HG03571 (cell line): ENCODE results near the gene DLG5.
A peak's percentile ranks its signal among the peaks of the same experiment; 100 is the strongest.

Experiments used
- ATAC-seq: cut with Tn5 transposase; IDR thresholded peaks from one replicate; pipeline ENCODE4 v1.9.1; 2021; ENCODE audit not compliant: unreplicated experiment

DLG5 gene

GRCh38 chr10:77844713-77845445, 81.7 kb downstream of the DLG5 start:
- no peak for ATAC-seq

GRCh38 chr10:77844177-77844576, 82.4 kb downstream of the DLG5 start:
- no peak for ATAC-seq

DNA sequence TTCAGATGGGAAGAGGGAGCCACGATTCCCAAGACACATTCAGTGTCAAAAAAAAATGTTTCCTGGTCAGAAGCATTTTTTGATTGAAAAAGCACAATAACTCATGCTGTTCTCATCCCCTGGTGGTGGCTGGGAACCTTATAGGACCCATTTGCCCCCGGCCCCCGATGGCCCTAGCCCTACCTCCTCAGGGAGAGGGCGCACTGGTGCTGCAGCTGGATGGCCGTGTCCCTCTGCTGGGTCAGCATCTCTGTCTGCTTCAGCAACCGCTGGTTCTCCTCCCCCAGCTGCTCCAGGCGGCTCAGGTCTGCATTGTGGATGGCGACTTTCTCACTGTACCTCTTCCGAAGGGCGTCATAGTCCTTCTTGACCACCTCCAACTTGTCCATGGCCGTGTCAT, 83.3 kb downstream of the DLG5 start:
- no peak for ATAC-seq

DNA sequence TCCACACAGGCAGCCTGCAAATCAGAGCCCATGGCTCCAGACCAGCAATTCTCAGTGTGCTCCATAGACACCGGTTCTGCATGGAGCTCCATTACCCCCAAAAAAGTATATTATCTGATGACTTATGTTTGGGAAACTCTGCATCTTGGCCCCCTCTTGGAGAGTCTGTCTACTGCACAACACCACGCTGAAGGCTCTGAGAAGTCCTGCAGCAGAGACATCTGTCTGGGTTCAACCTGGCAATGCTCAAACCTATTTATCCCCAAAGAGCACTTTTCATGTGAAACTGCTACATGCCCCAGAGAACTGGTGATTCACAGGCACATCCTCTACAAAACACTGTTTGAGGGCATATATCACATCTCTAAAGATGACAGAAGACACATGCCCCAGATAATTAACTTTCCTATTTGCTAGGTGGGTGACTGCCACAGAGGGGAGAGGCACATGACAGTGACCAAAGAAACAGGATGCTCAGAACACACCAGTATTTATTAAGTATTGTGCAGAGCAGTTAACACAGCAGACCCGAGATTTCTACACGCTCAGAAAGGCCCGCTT, 83.8 kb downstream of the DLG5 start:
- ATAC-seq = no peak

DNA sequence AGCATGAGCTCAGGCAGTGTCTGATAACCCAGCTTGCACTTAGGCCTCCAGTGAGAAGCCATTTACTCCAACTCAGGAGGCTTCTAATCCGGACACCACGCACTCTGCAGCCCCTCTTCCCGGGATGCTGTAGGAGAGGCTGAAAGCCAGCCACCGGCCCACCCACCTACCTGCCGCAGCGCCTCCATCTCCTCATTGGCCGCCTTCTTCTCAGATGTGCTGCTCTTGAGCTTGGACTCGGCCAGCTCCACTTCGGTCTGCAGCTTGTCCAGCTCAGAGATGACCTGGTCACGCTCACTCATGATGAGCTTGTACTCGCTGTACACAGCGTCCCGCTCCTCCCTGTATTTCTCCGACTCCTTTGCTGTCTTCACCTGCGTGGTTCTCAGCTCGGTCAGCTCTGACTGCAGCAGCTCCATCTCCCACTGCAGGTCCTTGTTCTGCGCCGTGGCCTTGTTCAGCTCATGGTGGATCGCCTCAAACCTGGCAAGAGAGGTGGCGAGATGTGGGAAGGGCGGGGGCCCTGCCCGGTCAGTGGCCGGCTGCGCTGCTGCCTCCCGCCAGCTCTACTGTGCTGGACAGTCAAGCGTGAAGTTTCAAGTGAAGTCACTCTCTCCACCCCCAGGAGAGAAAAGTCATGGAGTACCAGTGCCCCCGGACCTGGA, 84.7 kb downstream of the DLG5 start:
- ATAC-seq = no peak

DNA sequence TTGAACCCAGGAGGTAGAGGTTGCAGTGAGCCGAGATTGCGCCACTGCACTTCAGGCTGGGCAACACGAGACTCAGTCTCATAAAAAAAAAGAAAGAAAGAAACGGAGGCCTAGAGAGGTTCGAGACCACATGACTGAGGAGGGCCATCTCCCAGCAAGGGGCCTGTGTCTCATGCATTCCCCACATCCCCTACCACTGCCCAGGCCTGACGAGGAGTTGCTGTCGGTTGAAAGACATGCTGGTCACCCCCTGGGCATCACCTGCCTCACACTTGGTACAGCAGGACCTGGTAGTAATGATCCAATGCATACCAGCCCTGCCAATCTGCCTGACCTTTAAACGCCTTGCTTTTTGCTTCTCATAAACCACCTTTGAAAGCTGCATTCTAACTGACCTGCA, 85.9 kb downstream of the DLG5 start:
- no peak for ATAC-seq

- no peak for ATAC-seq
These were observed 88.5 kb downstream of the DLG5 start for GRCh38 chr10:77837925-77838595.

DNA sequence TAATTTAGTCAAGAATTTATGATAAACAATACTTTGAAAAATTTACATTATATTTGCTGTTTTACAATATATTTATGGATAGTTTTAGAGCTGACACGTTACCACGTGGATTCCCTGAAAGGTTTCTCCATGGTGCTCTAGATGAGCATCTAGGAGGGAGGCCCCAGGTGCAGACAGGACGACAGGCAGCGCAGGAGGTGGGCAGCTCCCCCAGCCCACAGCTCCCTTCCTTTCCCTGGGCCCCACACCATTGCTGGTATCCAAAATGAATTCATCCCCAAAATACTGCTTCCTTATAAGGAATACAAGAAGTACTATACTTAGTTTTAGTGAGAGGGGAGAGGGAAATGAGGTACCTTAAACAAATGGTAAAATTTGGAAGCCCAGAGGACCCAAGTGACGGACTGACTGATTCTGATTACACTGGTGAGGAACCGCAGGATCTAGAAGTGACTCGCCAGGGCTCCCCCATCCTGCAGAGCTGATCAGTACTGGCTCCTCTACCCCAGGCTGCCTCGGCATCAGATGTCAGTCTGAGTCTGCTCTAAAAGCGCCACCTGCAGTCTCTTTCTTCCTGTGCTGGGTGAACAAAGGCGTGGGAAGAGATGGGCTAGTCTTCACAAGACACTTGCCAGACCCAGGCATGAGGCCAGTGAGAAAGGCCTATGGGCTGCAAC, 89.2 kb downstream of the DLG5 start:
- ATAC-seq = peak; percentile 89

- ATAC-seq = no peak
These were observed 90.2 kb downstream of the DLG5 start for GRCh38 chr10:77836299-77836820.

DNA sequence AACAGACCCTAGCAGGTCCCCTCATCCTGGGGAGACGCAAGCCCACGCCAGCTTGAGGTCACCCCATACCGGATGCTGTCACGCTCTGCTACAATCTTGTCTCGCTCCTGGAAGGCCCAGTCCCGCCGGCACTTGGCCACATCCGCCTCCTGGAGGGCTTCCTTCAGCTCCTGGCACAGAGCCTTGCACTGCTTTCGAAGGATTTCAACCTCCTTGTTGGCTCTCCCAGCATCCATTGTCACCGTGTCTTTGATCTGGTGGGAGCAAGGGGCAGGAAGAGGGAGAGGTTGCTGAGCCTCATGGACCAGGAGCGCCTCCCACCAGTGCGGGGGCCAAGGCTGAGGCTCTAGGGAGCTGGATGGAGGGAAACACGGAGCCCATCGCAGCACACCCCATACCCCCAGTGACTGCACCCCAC, 90.9 kb downstream of the DLG5 start:
- ATAC-seq = no peak

DNA sequence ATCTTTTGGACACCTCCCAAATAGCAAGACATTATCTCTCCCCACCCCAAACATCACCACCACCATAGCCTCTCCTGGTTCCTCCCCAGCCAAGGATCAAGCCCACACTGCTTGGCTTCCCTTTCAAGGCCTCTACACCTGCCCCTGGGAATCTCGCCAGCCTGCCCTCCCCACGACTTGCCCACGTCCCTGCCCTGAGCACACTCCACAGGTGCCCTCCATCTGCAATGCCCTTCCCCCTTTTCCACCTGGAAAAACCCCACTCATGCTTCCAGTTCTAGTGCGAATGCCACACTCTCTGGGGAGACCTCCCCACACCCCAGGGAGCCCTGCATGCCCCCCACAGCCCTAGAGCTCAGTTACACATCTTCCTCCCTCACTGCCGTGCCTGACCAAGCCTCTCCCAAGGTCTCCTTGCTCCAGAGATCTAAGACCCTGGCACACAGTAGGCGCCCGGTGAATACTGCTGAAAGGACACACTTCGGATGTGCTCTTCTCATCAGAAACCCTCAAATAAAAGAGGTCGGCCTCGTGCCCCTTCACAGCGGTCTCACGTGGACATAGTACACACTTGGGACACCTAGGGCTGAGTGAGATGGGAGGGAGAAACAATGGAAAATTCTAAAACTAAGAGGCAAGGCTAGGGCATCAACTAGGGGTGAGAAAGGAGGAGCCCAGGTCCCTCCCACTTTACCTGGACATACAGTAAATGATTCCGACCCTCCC, 91.4 kb downstream of the DLG5 start:
- no peak for ATAC-seq

- no peak for ATAC-seq
These were observed 92.0 kb downstream of the DLG5 start for GRCh38 chr10:77834540-77834939.

GRCh38 chr10:77833792-77834191, 92.8 kb downstream of the DLG5 start:
- no peak for ATAC-seq

DNA sequence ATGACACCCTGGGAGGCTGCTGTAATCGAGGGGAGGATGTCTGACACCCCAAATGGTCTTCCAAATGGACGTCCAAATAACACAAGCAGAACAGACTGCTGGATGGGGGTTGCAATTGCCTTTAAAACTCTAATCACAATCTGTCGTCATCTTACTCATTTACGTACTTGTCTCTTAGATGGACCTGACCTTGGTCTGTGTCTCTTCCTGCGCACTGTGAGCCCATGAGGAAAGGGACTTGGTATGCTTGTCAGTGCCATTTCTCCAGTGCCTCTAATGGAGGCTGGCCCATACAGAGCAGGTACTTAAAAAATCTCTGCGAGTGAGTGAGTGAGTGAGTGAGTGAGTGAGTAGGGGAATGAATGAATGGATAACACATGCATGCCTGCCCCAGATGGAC, 93.3 kb downstream of the DLG5 start:
- ATAC-seq = no peak

- no peak for ATAC-seq
These were observed 94.3 kb downstream of the DLG5 start for GRCh38 chr10:77832238-77832637.

DNA sequence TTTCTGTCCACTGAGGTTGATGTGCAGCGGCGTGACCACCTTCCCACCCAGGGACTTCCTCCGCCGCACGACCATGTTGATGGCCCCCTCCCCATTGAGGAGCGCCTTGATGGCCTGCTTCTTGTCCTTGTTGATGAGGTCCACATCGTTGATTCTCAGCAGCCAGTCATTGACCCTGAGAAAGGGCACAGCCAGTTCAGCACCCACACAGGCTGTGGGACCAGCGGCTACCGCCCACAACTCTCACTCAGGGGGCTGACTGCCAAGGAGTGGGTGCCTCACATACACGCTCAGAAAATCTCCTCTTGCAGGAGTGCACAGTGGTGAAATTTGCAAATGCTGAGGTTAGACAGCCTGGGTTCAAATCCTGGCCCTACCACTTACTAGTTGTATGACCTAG, 97.2 kb downstream of the DLG5 start:
- no peak for ATAC-seq

DNA sequence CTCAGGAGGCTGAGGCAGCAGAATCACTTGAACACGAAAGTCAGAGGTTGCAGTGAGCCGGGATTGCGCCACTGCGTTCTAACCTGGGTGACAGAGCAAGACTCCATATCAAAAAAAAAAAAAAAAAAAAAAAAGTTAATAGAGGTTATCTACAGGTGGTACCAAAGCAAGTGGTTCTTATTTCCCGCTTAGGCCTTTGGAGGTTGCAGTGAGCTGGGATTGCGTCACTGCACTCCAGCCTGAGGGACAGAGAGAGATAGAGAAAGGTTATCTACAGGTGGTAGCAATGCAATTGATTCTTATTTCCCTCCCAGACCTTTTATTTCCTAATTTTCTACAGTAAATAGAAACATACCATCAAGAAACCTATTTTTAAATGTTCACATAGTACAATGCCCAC, 98.2 kb downstream of the DLG5 start:
- no peak for ATAC-seq

- ATAC-seq = no peak
These were observed 99.2 kb downstream of the DLG5 start for GRCh38 chr10:77827366-77827765.

- ATAC-seq = no peak
These were observed 100.6 kb downstream of the DLG5 start for GRCh38 chr10:77825965-77826364.

DNA sequence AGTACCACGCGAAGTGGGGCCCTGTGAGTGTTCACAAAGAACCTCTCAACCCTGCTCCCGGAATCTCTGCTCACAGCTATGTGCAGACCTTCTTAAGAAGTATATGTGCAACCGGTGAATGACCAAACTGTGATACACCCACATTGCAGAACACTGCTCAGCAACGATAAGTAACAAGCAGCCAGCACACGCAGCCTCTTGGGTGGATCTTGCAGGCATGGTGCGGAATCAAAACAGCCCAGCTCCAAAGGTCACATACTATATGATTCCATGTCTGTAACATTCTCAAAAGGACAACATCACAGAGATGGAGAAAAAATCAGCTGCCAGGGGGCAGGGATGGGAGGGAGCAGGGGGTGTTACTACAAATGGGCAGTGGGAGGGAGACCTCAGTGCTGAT, 101.6 kb downstream of the DLG5 start:
- no peak for ATAC-seq
